ENCODE data around the gene ITIH1.

DNA sequence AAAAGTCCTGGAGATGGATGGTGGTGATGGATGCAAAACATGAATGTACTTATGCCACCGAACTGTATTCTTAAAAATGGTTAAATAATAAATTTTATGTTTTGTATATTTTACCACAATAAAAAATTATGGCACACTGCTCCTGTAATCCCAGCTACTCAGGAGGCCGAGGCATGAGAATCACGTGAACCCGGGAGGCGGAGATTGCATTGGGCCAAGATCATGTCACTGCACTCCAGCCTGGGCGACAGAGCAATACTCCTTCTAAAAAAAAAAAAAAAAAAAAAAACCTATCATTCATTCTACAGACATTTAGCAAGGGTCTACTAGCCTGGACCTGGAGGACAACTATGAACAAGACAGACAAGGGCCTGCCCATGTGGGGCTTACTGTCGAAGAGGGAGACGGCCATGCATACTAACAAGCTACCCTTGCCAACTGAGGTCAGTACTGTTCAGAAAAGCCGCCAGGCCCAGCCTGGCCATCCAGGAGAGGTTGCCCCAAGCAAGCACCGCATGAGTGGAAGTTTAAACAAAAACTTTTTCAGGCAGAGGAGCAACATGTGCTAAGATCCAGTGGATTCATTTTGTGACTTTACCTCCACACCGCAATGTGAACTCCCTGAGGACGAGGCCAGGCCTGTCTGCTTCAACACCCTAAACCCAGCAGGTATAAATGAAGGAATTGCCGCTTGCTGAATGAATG, 3.9 kb upstream of the ITIH1 start:
- TF ChIP-seq, protein P1, sequence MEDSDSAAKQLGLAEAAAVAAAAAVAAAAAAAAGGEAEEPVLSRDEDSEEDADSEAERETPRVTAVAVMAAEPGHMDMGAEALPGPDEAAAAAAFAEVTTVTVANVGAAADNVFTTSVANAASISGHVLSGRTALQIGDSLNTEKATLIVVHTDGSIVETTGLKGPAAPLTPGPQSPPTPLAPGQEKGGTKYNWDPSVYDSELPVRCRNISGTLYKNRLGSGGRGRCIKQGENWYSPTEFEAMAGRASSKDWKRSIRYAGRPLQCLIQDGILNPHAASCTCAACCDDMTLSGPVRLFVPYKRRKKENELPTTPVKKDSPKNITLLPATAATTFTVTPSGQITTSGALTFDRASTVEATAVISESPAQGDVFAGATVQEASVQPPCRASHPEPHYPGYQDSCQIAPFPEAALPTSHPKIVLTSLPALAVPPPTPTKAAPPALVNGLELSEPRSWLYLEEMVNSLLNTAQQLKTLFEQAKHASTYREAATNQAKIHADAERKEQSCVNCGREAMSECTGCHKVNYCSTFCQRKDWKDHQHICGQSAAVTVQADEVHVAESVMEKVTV (CRISPR knock-in tag; IDR thresholded peaks at IDR 0.05) = no peak
- TF ChIP-seq FOXM1 (IDR thresholded peaks at IDR 0.05; ENCODE audit: low read depth) = no peak
- no peak for TF ChIP-seq FOXM1 (CRISPR knock-in tag; IDR thresholded peaks at IDR 0.05; ENCODE audit: low read depth)
- TF ChIP-seq, protein P2, sequence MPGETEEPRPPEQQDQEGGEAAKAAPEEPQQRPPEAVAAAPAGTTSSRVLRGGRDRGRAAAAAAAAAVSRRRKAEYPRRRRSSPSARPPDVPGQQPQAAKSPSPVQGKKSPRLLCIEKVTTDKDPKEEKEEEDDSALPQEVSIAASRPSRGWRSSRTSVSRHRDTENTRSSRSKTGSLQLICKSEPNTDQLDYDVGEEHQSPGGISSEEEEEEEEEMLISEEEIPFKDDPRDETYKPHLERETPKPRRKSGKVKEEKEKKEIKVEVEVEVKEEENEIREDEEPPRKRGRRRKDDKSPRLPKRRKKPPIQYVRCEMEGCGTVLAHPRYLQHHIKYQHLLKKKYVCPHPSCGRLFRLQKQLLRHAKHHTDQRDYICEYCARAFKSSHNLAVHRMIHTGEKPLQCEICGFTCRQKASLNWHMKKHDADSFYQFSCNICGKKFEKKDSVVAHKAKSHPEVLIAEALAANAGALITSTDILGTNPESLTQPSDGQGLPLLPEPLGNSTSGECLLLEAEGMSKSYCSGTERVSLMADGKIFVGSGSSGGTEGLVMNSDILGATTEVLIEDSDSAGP (CRISPR knock-in tag; IDR thresholded peaks at IDR 0.05) = no peak
- TF ChIP-seq IFI16 (CRISPR knock-in tag; IDR thresholded peaks at IDR 0.05) = no peak
- TF ChIP-seq, protein P3, sequence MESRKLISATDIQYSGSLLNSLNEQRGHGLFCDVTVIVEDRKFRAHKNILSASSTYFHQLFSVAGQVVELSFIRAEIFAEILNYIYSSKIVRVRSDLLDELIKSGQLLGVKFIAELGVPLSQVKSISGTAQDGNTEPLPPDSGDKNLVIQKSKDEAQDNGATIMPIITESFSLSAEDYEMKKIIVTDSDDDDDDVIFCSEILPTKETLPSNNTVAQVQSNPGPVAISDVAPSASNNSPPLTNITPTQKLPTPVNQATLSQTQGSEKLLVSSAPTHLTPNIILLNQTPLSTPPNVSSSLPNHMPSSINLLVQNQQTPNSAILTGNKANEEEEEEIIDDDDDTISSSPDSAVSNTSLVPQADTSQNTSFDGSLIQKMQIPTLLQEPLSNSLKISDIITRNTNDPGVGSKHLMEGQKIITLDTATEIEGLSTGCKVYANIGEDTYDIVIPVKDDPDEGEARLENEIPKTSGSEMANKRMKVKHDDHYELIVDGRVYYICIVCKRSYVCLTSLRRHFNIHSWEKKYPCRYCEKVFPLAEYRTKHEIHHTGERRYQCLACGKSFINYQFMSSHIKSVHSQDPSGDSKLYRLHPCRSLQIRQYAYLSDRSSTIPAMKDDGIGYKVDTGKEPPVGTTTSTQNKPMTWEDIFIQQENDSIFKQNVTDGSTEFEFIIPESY (CRISPR knock-in tag; IDR thresholded peaks at IDR 0.05) = no peak
- no peak for TF ChIP-seq ARNT (IDR thresholded peaks at IDR 0.05)
- TF ChIP-seq ATF1 (CRISPR knock-in tag; IDR thresholded peaks at IDR 0.05) = no peak
- no peak for TF ChIP-seq ATF1 (tag; IDR thresholded peaks at IDR 0.05)
